Ovary (tissue), 9 donors: ENCODE results near the gene IARS1. TPM values are rescaled to one million over a fixed set of nuclear protein-coding genes. Genes with fewer than 3 reads are reported as not detected.

Experiments used
- DNase-seq, 5 donors: peaks; one replicate each; pipeline ENCODE4 v3.0.0-alpha.2; 2019 to 2020
- H3K27ac ChIP-seq, 2 donors: fragments of 200-600 bp; one replicate each; pipeline versions ENCODE4 v1.5.1 to v1.8.0; 2019 to 2022
- H3K27me3 ChIP-seq: fragments of 200-600 bp; one replicate; pipeline ENCODE4 v1.8.0; 2022
- H3K36me3 ChIP-seq: fragments of 200-600 bp; sonication (generic); one replicate; pipeline ENCODE4 v1.5.1; 2019
- H3K4me1 ChIP-seq: one replicate; pipeline ENCODE4 v1.8.1; 2013; ENCODE audit warnings: mild to moderate bottlenecking, moderate library complexity; ENCODE audit not compliant: insufficient read depth
- H3K4me3 ChIP-seq: fragments of 200-600 bp; sonication (generic); one replicate; pipeline ENCODE4 v1.5.1; 2017
- H3K9me3 ChIP-seq, 2 donors: fragments of 200-600 bp in 1 of 2; sonication (generic) in 1 of 2; one replicate each; pipeline versions ENCODE4 v1.5.1 to v1.8.1; 2013 to 2019; ENCODE audit warnings: mild to moderate bottlenecking in 1 of 2, moderate library complexity in 1 of 2
- CTCF ChIP-seq, 3 donors: fragments of 450-650 bp in 2 of 3; fragments of 200-600 bp in 1 of 3; IDR thresholded peaks; one replicate each; pipeline versions ENCODE4 v1.5.1 to v1.8.0; 2016 to 2022; ENCODE audit warnings: antibody characterized with exemption in 3 of 3, mild to moderate bottlenecking in 1 of 3
- EP300 ChIP-seq: sonication (generic); formaldehyde crosslinking; IDR thresholded peaks from one replicate; pipeline ENCODE4 v1.6.1; 2017; ENCODE audit warnings: antibody characterized with exemption
- POLR2A ChIP-seq: fragments of 450-650 bp; IDR thresholded peaks from one replicate; pipeline ENCODE4 v1.6.1; 2017; ENCODE audit warnings: antibody characterized with exemption, mild to moderate bottlenecking, moderate library complexity
- WGBS, 3 donors: extraction: QIAGEN DNeasy Blood & Tissue Kit in 1 of 3; methylation state at CpG; one replicate each; pipeline versions ENCODE4 v1.1.5 to v1.1.7; 2013 to 2017; 5-methylcytosine and 5-hydroxymethylcytosine counted together
- intact Hi-C, 4 donors: fragments of 100-400 bp; cut with DNase I; formaldehyde crosslinking; loops; one replicate each; pipeline versions ENCODE4 v1.11.0 to v1.15.1; 2022 to 2023
- polyA plus RNA-seq, 2 donors: library from polyadenylated mRNA; stranded (reverse); fragments of 200-250 nt in 1 of 2; fragments of 350-450 nt in 1 of 2; fragmentation: Illumina TruSeq in 1 of 2; extraction: RNeasy Lipid Tissue Mini Kit (QIAGEN cat#74804) in 1 of 2; gene quantifications; one replicate each; pipeline ENCODE4 v1.2.3, GENCODE V29; 2013 to 2014
- total RNA-seq, 7 donors: library from RNA; depleted of rRNA in 2 of 7; stranded (reverse); fragments of >200 nt in 2 of 7; fragmentation: NEBNext Ultra II Directional in 3 of 7; extraction: Animal tissue kit (Norgen Biotek cat#: 25700) in 3 of 7; gene quantifications; one replicate each; pipeline versions ENCODE4 v1.1.0 to v1.2.4, GENCODE V29; 2016 to 2023
- donor health status: DM: no; HTN: no; CAD: no; lungs with moderate emphysema.
- donor health status: DM: no; HTN: no; CAD: no.
- donor health status: Bipolar disorder and iron deficiency.
- donor health status: DM: yes; HTN: yes; CAD: no.
- donor health status: DM: no; HTN: no; CAD: no.
- donor health status: DM: yes; HTN: yes; CAD: no.

Gene IARS1
- total and polyA plus RNA-seq, 9 donors, result 16.0 to 281 (median 60.2) TPM

DNA sequence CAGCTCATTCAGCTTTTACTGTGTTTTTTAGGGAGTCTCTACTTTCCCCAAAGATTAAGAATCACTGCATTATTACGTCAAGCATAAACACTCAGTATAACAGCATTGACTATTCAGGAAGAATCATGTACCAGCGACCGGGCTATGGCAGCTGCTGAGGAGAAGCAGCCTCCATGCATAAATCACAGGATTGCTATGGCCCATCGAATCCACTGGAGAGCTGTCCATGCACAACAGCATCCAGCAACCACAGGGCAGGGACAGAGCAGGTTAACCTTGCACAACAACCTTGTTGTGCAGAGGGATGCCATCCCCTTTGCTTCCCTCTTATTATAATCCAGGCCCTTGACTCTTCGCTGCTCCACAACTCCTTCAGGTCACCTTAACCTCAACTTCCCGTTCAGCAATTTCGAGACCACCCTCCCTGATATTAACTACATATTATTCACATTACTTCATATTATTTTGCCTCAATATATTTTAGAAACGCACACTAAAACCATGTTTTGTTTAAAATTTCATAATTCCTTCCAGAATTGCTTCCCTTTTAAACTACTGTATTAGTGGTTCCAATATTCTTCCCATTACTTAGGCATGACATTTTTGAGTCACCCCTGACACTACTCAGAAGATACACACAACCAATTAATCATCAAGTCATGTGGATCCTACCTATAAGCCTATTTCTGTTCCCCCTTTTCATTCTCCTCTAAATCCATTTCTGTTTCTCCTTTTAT lies 991 bp downstream of the IARS1 start:
- H3K9me3 ChIP-seq, result no peaks in the 10 kb centered on the region
- no peaks in the 10 kb centered on the region for H3K36me3 ChIP-seq
- no peak overlapping the region for H3K27ac ChIP-seq
- TF ChIP-seq CTCF (IDR thresholded peaks at IDR 0.05) (no peak), EP300 (no peak), POLR2A (no peak)
- no peaks in the 10 kb centered on the region for H3K27me3 ChIP-seq
- H3K4me1 ChIP-seq, result peaks cover 5% of the 10 kb centered on the region
- 16 to 28% (median 19%) methylated on average over 8 of the region's 8 CpGs for WGBS, 3 donors
- intact Hi-C loops, result loop anchor here in 1 of 4 donors (2.0 to 10.0 kb wide), 2 partner anchors 32 to 148 kb away; partner anchors contain the start of genes CENPP and NOL8
- H3K4me3 ChIP-seq, result peak overlapping the region; percentile 78
- no peak for DNase-seq

DNA sequence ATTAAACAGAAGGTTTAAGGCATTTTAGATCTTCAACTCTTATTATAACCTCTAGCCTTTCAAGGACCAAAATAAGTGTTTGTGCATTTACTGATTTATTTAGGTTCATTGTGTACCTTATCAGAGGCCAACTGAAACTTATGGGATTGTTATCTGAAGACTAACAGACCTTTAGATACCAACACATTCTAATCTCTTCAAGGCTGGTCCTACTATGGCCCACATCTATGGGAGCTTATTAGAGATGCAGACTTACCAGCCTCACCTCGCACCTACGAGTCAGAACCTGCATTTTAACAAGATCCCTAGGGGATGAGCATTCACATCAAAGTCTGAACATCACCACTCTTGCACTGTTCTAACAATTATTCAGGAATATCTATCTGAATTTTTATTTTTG lies 1.9 kb downstream of the IARS1 start:
- H3K27ac ChIP-seq, result no peak overlapping the region
- no peaks in the 10 kb centered on the region for H3K36me3 ChIP-seq
- peaks cover 5% of the 10 kb centered on the region for H3K4me1 ChIP-seq
- WGBS, 3 donors, result 79 to 84% (median 80%) methylated on average over 2 of the region's 2 CpGs
- no peak for DNase-seq
- no peak for TF ChIP-seq EP300
- TF ChIP-seq CTCF (IDR thresholded peaks at IDR 0.05), result no peak
- no peak for TF ChIP-seq POLR2A
- no peaks in the 10 kb centered on the region for H3K27me3 ChIP-seq
- no peak overlapping the region for H3K4me3 ChIP-seq
- intact Hi-C loops, result loop anchor here in 1 of 4 donors (10.0 kb wide), 1 partner anchor 147 kb away; no protein-coding TSS in a partner anchor
- H3K9me3 ChIP-seq, result no peaks in the 10 kb centered on the region

DNA sequence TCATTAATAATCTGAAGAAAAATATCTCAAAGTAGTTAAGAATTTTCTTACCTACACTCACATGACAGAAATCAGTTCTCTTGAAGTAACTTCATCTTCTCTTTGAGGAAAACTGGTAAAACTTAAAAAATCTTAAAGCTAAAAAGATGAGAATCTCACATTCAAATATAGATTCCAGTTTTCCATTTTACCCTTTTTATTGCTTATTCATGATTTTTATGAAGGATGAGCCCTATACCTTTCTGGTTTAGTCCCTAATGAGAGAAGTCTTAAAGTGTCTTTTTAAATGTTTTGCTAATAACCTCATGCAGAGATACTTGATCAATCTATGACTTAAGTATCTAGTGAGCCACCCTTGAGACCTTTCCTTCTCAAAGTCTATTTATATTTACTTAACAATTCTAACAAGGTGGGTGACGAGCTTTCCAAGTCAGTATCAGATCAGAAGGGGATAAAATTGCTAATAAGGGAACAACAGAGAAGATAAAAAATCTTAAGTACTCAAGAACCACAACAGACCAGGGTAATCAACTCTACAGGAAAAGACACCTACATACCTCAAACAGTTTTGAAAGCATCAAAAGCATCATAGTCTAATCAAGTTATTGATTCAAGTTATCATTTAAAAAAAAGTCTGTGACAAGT lies 2.6 kb downstream of the IARS1 start:
- Histone ChIP-seq H3K9me3 (no peaks in the 10 kb centered on the region), H3K27me3 (no peaks in the 10 kb centered on the region), H3K36me3 (no peaks in the 10 kb centered on the region), H3K27ac (no peak overlapping the region), H3K4me3 (no peak overlapping the region), H3K4me1 (peaks cover 5% of the 10 kb centered on the region)
- no peak for DNase-seq
- intact Hi-C loops, result loop anchor here in 1 of 4 donors (10.0 kb wide), 1 partner anchor 146 kb away; no protein-coding TSS in a partner anchor
- 80 to 95% (median 82%) methylated on average over 1 of the region's 1 CpG for WGBS, 3 donors
- no peak for TF ChIP-seq POLR2A
- no peak for TF ChIP-seq CTCF (IDR thresholded peaks at IDR 0.05)
- TF ChIP-seq EP300, result no peak

GRCh38 chr9:92289708-92290390 lies 3.6 kb downstream of the IARS1 start:
- DNase-seq, result no peak
- TF ChIP-seq EP300 (no peak), POLR2A (no peak), CTCF (IDR thresholded peaks at IDR 0.05) (no peak)
- no peaks in the 10 kb centered on the region for H3K9me3 ChIP-seq
- intact Hi-C loops, result loop anchor here in 1 of 4 donors (10.0 kb wide), 1 partner anchor 145 kb away; no protein-coding TSS in a partner anchor
- no peaks in the 10 kb centered on the region for H3K36me3 ChIP-seq
- H3K27ac ChIP-seq, result no peak overlapping the region
- peaks cover 5% of the 10 kb centered on the region for H3K4me1 ChIP-seq
- 82 to 93% (median 83%) methylated on average over 5 of the region's 5 CpGs for WGBS, 3 donors
- no peaks in the 10 kb centered on the region for H3K27me3 ChIP-seq
- H3K4me3 ChIP-seq, result no peak overlapping the region
